ENCODE measurements around the gene WDFY3.

The WDFY3 gene

DNA sequence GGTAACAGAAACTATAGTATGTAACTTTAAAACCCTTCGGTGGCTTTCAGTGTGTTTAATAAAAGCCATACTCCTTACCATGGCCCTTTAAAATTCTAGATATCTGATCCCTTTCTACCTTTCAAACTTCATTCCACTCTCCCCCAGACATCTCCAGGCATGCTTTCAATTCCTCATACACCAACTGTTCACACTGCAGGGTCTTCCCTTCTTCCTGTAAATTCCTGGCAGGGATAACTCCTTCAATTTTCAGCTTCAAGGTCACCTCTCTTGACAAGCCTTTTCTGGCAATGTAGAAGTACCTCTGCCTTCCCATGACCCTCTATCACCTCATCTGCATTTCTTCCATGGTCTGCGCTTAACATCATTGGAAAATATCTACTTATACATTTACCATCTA, 60.8 kb downstream of the WDFY3 start:
- Histone ChIP-seq H3K9ac (ENCODE audit: low read length) (no peak overlapping the region), H3K4me1 (ENCODE audit: insufficient read depth, low read length) (no peaks in the 10 kb centered on the region), H3K9me3 (ENCODE audit: low read length) (no peaks in the 10 kb centered on the region), H3K4me3 (ENCODE audit: low read depth in 1 of 2, low read length in 2 of 2) (no peak overlapping the region), H3K27me3 (ENCODE audit: control insufficient read depth in 1 of 2, insufficient read depth in 2 of 2, low read length in 2 of 2) (no peaks in the 10 kb centered on the region), H3K36me3 (ENCODE audit: insufficient read depth, low read length) (peaks cover 8% of the 10 kb centered on the region), H3K27ac (ENCODE audit: low read depth, low read length) (no peak overlapping the region)

DNA sequence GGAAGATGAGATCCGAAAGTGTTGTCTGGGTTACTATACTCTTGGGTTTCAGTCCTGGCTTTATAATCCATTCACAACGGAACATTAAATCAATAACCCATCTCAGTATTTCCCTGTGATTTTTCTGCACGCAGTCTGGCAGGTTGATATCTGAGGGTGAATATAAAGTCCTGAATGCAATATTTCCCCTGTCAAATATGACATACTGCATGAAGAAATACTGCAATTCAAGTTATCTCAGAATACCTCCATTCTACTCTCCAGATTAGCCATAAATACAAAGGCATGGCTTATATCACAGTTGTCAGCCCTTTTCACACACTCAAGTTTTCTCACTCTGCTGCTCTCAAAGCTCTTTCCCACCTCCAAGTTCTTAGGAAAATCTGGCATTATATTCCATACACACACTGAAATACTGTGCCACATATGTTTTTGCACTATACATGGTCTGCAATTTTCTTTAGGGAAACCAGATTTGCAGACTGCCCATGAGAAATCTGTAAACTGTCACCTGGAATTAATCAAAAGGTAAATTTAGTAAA, 64.7 kb downstream of the WDFY3 start:
- H3K27ac ChIP-seq (ENCODE audit: low read depth, low read length), result no peak overlapping the region
- H3K4me1 ChIP-seq (ENCODE audit: insufficient read depth, low read length), result no peaks in the 10 kb centered on the region
- no peak overlapping the region for H3K4me3 ChIP-seq (ENCODE audit: low read depth in 1 of 2, low read length in 2 of 2)
- H3K36me3 ChIP-seq (ENCODE audit: insufficient read depth, low read length), result peaks cover 9% of the 10 kb centered on the region
- H3K27me3 ChIP-seq (ENCODE audit: control insufficient read depth in 1 of 2, insufficient read depth in 2 of 2, low read length in 2 of 2), result no peaks in the 10 kb centered on the region
- H3K9ac ChIP-seq (ENCODE audit: low read length), result no peak overlapping the region
- H3K9me3 ChIP-seq (ENCODE audit: low read length), result no peaks in the 10 kb centered on the region

DNA sequence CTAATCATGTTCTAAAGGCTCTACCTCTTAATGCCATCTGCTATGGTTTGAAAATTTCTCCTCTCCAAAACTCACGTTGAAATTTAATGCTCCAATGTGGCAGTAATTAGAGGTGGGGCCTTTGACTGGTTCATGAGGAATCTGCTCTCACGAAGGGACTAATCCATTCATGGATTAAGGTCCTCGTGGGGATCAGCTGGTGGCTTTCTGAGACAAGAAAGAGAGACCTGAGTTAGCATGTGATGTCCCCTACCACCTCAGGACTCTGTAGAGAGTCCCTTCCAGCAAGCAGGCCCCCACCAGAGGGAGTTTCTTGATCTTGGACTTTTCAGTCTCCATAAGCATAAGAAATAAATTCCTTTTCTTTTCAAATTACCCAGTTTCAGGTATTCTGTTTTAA, 65.3 kb downstream of the WDFY3 start:
- Histone ChIP-seq H3K36me3 (ENCODE audit: insufficient read depth, low read length) (peaks cover 9% of the 10 kb centered on the region), H3K27ac (ENCODE audit: low read depth, low read length) (no peak overlapping the region), H3K4me3 (ENCODE audit: low read depth in 1 of 2, low read length in 2 of 2) (no peak overlapping the region), H3K9ac (ENCODE audit: low read length) (no peak overlapping the region), H3K9me3 (ENCODE audit: low read length) (no peaks in the 10 kb centered on the region), H3K27me3 (ENCODE audit: control insufficient read depth in 1 of 2, insufficient read depth in 2 of 2, low read length in 2 of 2) (no peaks in the 10 kb centered on the region), H3K4me1 (ENCODE audit: insufficient read depth, low read length) (no peaks in the 10 kb centered on the region)

DNA sequence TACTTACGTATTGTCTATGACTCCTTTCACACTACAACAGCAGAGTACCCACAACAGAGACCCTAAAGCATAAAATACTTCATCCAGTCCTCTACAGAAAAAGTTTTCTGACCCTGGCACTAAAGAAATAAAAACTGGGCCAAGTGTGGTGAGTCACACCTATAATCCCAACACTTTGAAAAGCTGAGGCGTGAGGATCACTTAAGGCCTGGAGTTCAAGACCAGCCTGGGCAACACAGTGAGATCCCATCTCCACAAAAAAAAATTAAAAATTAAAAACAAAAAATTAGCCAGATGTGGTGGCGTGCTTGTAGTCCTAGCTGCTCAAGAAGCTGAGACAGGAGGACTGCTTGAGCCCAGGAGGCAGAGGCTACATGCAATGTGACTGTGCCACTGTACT, 66.9 kb downstream of the WDFY3 start:
- Histone ChIP-seq H3K27ac (ENCODE audit: low read depth, low read length) (no peak overlapping the region), H3K36me3 (ENCODE audit: insufficient read depth, low read length) (peaks cover 9% of the 10 kb centered on the region), H3K9me3 (ENCODE audit: low read length) (no peaks in the 10 kb centered on the region), H3K4me1 (ENCODE audit: insufficient read depth, low read length) (no peaks in the 10 kb centered on the region), H3K27me3 (ENCODE audit: control insufficient read depth in 1 of 2, insufficient read depth in 2 of 2, low read length in 2 of 2) (no peaks in the 10 kb centered on the region), H3K4me3 (ENCODE audit: low read depth in 1 of 2, low read length in 2 of 2) (no peak overlapping the region), H3K9ac (ENCODE audit: low read length) (no peak overlapping the region)

DNA sequence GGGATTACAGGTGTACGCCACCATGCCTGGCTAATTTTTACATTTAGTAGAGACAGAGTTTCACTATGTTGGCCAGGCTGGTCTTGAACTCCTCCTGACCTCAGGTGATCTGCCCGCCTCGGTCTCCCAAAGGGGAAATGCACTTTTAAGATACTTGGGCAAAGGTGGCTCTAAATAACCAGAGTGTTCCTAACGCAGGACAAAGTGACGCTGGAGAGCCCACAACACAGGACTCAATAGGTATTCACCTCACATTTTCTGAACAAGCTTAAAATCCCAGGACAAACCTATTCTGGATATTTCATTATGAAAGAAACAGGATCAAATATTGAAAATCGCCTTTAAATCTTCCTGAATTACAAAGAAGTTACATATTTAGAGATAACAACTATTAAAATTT, 69.0 kb downstream of the WDFY3 start:
- Histone ChIP-seq H3K27me3 (ENCODE audit: control insufficient read depth in 1 of 2, insufficient read depth in 2 of 2, low read length in 2 of 2) (no peaks in the 10 kb centered on the region), H3K27ac (ENCODE audit: low read depth, low read length) (no peak overlapping the region), H3K4me3 (ENCODE audit: low read depth in 1 of 2, low read length in 2 of 2) (no peak overlapping the region), H3K9ac (ENCODE audit: low read length) (no peak overlapping the region), H3K4me1 (ENCODE audit: insufficient read depth, low read length) (peaks cover 8% of the 10 kb centered on the region), H3K36me3 (ENCODE audit: insufficient read depth, low read length) (peaks cover 6% of the 10 kb centered on the region), H3K9me3 (ENCODE audit: low read length) (no peaks in the 10 kb centered on the region)

DNA sequence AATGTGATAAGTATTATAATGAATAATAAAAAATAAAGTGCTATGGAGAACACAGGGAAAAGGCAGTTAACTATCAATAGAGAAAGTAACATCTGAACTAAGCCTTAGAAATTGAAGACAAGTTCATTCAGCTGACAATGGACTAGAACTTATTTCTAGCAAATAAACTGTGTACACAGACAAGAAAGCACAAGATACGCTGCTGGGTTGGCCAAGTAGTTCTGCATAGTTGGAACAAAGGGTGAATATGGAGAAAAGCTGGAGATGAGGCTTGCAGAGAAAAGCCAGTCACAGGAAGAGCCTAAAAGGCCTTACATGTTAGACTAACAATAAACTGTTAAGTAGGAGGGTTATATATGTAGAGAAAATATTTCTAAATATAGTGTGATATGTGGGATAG, 71.2 kb downstream of the WDFY3 start:
- Histone ChIP-seq H3K27me3 (ENCODE audit: control insufficient read depth in 1 of 2, insufficient read depth in 2 of 2, low read length in 2 of 2) (no peaks in the 10 kb centered on the region), H3K36me3 (ENCODE audit: insufficient read depth, low read length) (no peaks in the 10 kb centered on the region), H3K4me1 (ENCODE audit: insufficient read depth, low read length) (peaks cover 10% of the 10 kb centered on the region), H3K9ac (ENCODE audit: low read length) (no peak overlapping the region), H3K9me3 (ENCODE audit: low read length) (no peaks in the 10 kb centered on the region), H3K4me3 (ENCODE audit: low read depth in 1 of 2, low read length in 2 of 2) (no peak overlapping the region), H3K27ac (ENCODE audit: low read depth, low read length) (no peak overlapping the region)

DNA sequence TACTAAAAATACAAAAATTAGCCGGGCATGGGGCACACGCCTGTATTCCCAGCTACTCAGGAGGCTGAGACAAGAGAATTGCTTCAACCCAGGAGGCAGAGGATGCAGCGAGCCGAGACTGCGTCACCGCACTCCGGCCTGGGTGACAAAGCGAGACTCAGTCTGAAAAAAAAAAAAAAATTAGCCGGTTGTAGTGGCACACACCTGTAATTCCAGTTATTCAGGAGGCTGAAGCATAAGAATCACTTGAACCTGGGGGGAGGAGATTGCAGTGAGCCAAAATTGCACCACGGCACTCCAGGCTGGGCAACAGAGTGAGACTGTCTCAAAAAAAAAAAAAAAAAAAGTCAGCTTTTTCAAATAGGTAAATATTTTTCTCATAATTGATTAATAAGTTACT, 71.9 kb downstream of the WDFY3 start:
- H3K27ac ChIP-seq (ENCODE audit: low read depth, low read length), result no peak overlapping the region
- no peaks in the 10 kb centered on the region for H3K27me3 ChIP-seq (ENCODE audit: control insufficient read depth in 1 of 2, insufficient read depth in 2 of 2, low read length in 2 of 2)
- H3K36me3 ChIP-seq (ENCODE audit: insufficient read depth, low read length), result no peaks in the 10 kb centered on the region
- peaks cover 10% of the 10 kb centered on the region for H3K4me1 ChIP-seq (ENCODE audit: insufficient read depth, low read length)
- H3K9me3 ChIP-seq (ENCODE audit: low read length), result no peaks in the 10 kb centered on the region
- H3K9ac ChIP-seq (ENCODE audit: low read length), result no peak overlapping the region
- no peak overlapping the region for H3K4me3 ChIP-seq (ENCODE audit: low read depth in 1 of 2, low read length in 2 of 2)

DNA sequence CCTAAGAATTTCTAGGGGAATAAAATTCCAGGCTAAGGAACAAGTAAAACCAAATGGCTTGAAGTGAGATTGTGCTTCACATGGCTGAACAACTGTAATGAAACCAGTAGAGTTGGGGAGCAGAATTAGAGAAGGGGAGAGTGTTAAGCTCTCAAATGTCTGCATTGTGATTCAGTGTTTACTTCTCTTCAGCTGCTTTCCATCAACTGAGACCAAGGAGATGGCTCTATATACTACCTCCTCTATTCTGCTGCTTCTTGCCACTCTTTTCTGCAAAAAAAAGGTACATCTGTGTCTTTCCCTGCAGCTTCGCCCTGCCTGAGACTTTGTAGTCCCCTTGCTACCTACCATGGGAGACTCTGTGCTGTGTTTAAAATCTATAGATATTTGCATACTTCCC, 73.5 kb downstream of the WDFY3 start:
- Histone ChIP-seq H3K4me1 (ENCODE audit: insufficient read depth, low read length) (peaks cover 10% of the 10 kb centered on the region), H3K27me3 (ENCODE audit: control insufficient read depth in 1 of 2, insufficient read depth in 2 of 2, low read length in 2 of 2) (no peaks in the 10 kb centered on the region), H3K9ac (ENCODE audit: low read length) (no peak overlapping the region), H3K36me3 (ENCODE audit: insufficient read depth, low read length) (no peaks in the 10 kb centered on the region), H3K4me3 (ENCODE audit: low read depth in 1 of 2, low read length in 2 of 2) (no peak overlapping the region), H3K9me3 (ENCODE audit: low read length) (no peaks in the 10 kb centered on the region), H3K27ac (ENCODE audit: low read depth, low read length) (no peak overlapping the region)

DNA sequence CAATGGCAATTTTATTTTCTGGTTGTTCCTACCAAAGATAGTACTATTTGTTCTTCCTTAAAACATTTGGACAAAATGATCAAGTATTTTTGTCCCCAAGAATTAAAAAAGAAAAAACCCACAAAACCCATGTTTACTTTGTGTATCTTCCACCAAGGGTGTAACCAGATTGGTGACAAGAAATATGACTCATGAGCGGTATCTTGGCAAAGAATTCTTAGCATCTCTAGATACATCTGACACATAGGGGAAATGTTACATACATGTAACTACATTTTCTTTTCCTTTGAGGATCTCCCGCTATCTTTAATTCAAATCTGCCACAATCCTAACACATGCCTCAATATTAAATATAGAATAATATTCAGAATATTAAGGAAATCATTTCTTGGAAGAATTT, 78.7 kb downstream of the WDFY3 start:
- Histone ChIP-seq H3K36me3 (ENCODE audit: insufficient read depth, low read length) (no peaks in the 10 kb centered on the region), H3K4me3 (ENCODE audit: low read depth in 1 of 2, low read length in 2 of 2) (no peak overlapping the region), H3K9ac (ENCODE audit: low read length) (no peak overlapping the region), H3K27me3 (ENCODE audit: control insufficient read depth in 1 of 2, insufficient read depth in 2 of 2, low read length in 2 of 2) (no peaks in the 10 kb centered on the region), H3K9me3 (ENCODE audit: low read length) (no peaks in the 10 kb centered on the region), H3K27ac (ENCODE audit: low read depth, low read length) (no peak overlapping the region), H3K4me1 (ENCODE audit: insufficient read depth, low read length) (peaks cover 5% of the 10 kb centered on the region)

DNA sequence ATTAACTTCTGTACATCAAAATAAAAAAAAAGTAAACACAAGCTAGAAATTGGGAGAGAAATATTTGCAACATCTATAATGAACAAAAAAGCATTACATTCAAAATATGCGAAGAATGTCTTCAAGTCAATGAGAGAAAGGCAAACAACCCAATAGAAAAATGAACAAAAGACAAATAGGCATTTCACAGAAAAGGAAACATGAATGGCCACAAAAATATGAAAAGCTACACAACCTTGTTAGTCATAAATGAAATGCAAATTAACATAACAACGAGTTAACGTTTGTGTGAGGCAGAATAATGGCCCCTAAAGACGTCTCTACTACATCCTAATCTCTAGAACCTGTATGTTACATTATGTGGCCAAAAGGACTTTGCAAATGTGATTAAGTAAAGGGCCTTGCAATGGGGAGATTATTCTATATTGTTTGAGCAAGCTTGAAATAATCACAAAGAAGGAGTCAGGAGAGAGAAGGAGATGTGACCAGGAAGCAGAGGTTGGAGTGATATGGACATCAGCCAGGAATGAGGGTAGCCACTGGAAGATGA, 86.8 kb downstream of the WDFY3 start:
- no peak overlapping the region for H3K4me3 ChIP-seq (ENCODE audit: low read depth in 1 of 2, low read length in 2 of 2)
- no peaks in the 10 kb centered on the region for H3K4me1 ChIP-seq (ENCODE audit: insufficient read depth, low read length)
- H3K27me3 ChIP-seq (ENCODE audit: control insufficient read depth in 1 of 2, insufficient read depth in 2 of 2, low read length in 2 of 2), result no peaks in the 10 kb centered on the region
- no peaks in the 10 kb centered on the region for H3K36me3 ChIP-seq (ENCODE audit: insufficient read depth, low read length)
- no peak overlapping the region for H3K27ac ChIP-seq (ENCODE audit: low read depth, low read length)
- no peaks in the 10 kb centered on the region for H3K9me3 ChIP-seq (ENCODE audit: low read length)
- no peak overlapping the region for H3K9ac ChIP-seq (ENCODE audit: low read length)

DNA sequence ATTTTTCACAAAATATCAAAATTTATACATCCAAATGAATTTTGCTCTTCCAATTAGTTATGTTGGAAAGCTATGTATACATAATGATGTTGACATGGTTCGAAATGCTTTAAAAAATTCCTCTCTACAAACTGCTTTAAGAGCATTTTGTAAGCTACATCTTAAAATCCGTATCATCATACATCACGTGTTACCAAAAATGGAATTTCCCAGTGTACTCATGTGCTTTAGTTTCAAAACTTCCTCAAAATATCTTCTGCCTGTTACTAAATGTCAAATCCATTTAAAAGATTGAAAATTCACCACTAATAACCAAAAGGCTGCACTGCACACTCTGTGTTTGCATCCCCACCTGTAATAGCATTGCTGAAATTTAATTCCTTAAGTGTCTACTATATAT, 87.9 kb downstream of the WDFY3 start:
- Histone ChIP-seq H3K4me1 (ENCODE audit: insufficient read depth, low read length) (no peaks in the 10 kb centered on the region), H3K9me3 (ENCODE audit: low read length) (no peaks in the 10 kb centered on the region)

DNA sequence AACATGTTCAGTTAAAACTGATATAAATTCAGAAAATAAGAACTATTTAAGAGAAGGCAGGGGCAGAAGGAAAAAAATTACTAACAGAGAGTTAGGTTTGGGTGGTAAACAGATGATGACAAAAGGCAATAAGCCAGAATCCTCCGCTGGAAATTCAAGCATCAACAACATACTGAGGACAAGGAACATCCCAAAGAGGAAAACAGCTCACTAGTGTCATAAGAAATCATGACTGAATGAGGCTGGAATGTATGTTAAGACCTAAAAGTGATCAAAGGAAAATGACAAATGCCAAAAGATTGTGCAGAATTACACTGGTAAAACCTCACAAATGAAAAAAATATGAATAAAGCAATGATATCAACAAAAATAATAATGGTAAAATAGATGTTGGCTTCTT, 88.4 kb downstream of the WDFY3 start:
- H3K9ac ChIP-seq (ENCODE audit: low read length), result no peak overlapping the region
- no peak overlapping the region for H3K27ac ChIP-seq (ENCODE audit: low read depth, low read length)
- H3K4me3 ChIP-seq (ENCODE audit: low read depth in 1 of 2, low read length in 2 of 2), result no peak overlapping the region
- H3K36me3 ChIP-seq (ENCODE audit: insufficient read depth, low read length), result no peaks in the 10 kb centered on the region
- H3K9me3 ChIP-seq (ENCODE audit: low read length), result no peaks in the 10 kb centered on the region
- no peaks in the 10 kb centered on the region for H3K27me3 ChIP-seq (ENCODE audit: control insufficient read depth in 1 of 2, insufficient read depth in 2 of 2, low read length in 2 of 2)
- H3K4me1 ChIP-seq (ENCODE audit: insufficient read depth, low read length), result no peaks in the 10 kb centered on the region

More for the DNA sequence above, 87.9 kb downstream of the WDFY3 start:
- Histone ChIP-seq H3K27me3 (ENCODE audit: control insufficient read depth in 1 of 2, insufficient read depth in 2 of 2, low read length in 2 of 2) (no peaks in the 10 kb centered on the region), H3K4me3 (ENCODE audit: low read depth in 1 of 2, low read length in 2 of 2) (no peak overlapping the region), H3K27ac (ENCODE audit: low read depth, low read length) (no peak overlapping the region), H3K36me3 (ENCODE audit: insufficient read depth, low read length) (no peaks in the 10 kb centered on the region), H3K9ac (ENCODE audit: low read length) (no peak overlapping the region)

Measured in muscle layer of colon (tissue), 2 donors.